ENCODE data around the gene ZGPAT. TPM values are rescaled to one million over a fixed set of nuclear protein-coding genes. Genes with fewer than 3 reads are reported as not detected.

The ZGPAT gene
- total and polyA plus RNA-seq, 2 of the 4 experiments (the other 2 are of a cell fraction), result 13.4 to 20.2 TPM

DNA sequence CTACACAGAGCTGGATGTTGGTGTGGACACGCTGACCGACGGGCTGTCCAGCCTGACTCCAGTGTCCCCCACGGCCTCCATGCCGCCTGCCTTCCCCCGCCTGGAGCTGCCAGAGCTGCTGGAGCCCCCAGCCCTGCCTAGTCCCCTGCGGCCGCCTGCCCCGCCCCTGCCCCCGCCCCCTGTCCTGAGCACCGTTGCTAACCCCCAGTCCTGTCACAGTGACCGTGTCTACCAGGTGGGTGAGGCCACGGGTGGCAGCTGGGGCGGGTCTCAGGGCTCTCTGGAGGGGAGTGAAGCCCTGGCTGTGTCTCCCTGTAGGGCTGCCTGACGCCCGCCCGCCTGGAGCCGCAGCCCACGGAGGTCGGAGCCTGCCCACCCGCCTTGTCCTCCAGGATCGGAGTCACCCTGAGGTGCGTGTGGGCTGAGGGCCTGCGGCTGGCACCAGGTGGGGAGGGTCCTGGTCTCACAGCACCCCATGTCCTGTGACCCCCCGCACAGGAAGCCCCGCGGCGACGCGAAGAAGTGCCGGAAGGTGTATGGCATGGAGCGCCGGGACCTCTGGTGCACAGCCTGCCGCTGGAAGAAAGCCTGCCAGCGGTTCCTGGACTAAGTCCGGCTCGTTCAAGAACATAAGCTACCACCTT lies 34.7 kb downstream of the ZGPAT start:
- Histone ChIP-seq H4K20me1 (ENCODE audit: insufficient read depth, low read length) (peaks cover 11% of the 10 kb centered on the region), H3K79me1 (ENCODE audit: low read depth in 1 of 2, low read length in 2 of 2) (peaks cover 4 to 9% of the 10 kb centered on the region in 2 experiments; a peak in 2 of 4 replicates), H3K9me1 (ENCODE audit: insufficient read depth, low read length) (no peaks in the 10 kb centered on the region), H3K36me3 (ENCODE audit: control insufficient read depth, insufficient read depth, low read length) (peaks cover 30% of the 10 kb centered on the region; the same call in 1 of the 2 replicates), H3K9ac (ENCODE audit: low read depth, low read length) (no peak overlapping the region), H3K4me2 (ENCODE audit: low read depth, low read length) (no peak overlapping the region), H3K56ac (ENCODE audit: extremely low read depth, insufficient read depth, low read length) (no peak overlapping the region), H2AK5ac (ENCODE audit: low read depth, low read length) (no peak overlapping the region), H4K91ac (ENCODE audit: insufficient read depth, low read depth, low read length) (no peak overlapping the region), H2BK120ac (ENCODE audit: low read depth, low read length) (no peak overlapping the region), H3K4me1 (ENCODE audit: control insufficient read depth, insufficient read depth, low read length) (peaks cover 10% of the 10 kb centered on the region), H2BK20ac (ENCODE audit: low read depth, low read length) (no peak overlapping the region), H2BK5ac (ENCODE audit: low read depth, low read length, poor library complexity, severe bottlenecking) (no peak overlapping the region), H3K4ac (ENCODE audit: low read depth, low read length) (no peak overlapping the region), H3K9me3 (ENCODE audit: control insufficient read depth, insufficient read depth, low read length) (no peaks in the 10 kb centered on the region), H3K4me3 (ENCODE audit: insufficient read depth, low read depth, low read length) (no peak overlapping the region), H3K18ac (ENCODE audit: low read depth, low read length) (no peak overlapping the region), H4K8ac (ENCODE audit: low read depth in 2 of 2, low read length in 2 of 2) (no peak overlapping the region), H2AK9ac (replicated peaks; ENCODE audit: low read depth, low read length, poor library complexity) (no peak overlapping the region), H3K27me3 (ENCODE audit: control insufficient read depth, insufficient read depth, low read length) (no peaks in the 10 kb centered on the region), H3K27ac (ENCODE audit: insufficient read depth, low read length) (no peak overlapping the region), H3K14ac (replicated peaks; ENCODE audit: low read depth, low read length) (no peak overlapping the region), H4K5ac (ENCODE audit: low read depth, low read length) (no peak overlapping the region), H2AFZ (replicated peaks; ENCODE audit: low read length, poor library complexity) (no peak overlapping the region), H2BK15ac (ENCODE audit: low read depth, low read length) (no peak overlapping the region), H3K23ac (ENCODE audit: low read depth, low read length) (no peak overlapping the region)
- no peak for TF ChIP-seq CEBPB (IDR thresholded peaks at IDR 0.05; ENCODE audit: low read depth, low read length)
- TF ChIP-seq, protein P1, sequence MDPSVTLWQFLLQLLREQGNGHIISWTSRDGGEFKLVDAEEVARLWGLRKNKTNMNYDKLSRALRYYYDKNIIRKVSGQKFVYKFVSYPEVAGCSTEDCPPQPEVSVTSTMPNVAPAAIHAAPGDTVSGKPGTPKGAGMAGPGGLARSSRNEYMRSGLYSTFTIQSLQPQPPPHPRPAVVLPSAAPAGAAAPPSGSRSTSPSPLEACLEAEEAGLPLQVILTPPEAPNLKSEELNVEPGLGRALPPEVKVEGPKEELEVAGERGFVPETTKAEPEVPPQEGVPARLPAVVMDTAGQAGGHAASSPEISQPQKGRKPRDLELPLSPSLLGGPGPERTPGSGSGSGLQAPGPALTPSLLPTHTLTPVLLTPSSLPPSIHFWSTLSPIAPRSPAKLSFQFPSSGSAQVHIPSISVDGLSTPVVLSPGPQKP (IDR thresholded peaks at IDR 0.05; ENCODE audit: borderline replicate concordance, low read depth, low read length), result no peak
- no peak for TF ChIP-seq MXI1 (IDR thresholded peaks at IDR 0.05; ENCODE audit: borderline replicate concordance, low read depth, low read length)
- no peak for TF ChIP-seq BHLHE40 (IDR thresholded peaks at IDR 0.05; ENCODE audit: low read depth, low read length)
- TF ChIP-seq RCOR1 (IDR thresholded peaks at IDR 0.05; ENCODE audit: insufficient replicate concordance, low read length), result no peak
- TF ChIP-seq, protein P2, sequence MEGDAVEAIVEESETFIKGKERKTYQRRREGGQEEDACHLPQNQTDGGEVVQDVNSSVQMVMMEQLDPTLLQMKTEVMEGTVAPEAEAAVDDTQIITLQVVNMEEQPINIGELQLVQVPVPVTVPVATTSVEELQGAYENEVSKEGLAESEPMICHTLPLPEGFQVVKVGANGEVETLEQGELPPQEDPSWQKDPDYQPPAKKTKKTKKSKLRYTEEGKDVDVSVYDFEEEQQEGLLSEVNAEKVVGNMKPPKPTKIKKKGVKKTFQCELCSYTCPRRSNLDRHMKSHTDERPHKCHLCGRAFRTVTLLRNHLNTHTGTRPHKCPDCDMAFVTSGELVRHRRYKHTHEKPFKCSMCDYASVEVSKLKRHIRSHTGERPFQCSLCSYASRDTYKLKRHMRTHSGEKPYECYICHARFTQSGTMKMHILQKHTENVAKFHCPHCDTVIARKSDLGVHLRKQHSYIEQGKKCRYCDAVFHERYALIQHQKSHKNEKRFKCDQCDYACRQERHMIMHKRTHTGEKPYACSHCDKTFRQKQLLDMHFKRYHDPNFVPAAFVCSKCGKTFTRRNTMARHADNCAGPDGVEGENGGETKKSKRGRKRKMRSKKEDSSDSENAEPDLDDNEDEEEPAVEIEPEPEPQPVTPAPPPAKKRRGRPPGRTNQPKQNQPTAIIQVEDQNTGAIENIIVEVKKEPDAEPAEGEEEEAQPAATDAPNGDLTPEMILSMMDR (conservative IDR thresholded peaks at IDR 0.05; ENCODE audit: low read depth, low read length), result no peak
- no peak for TF ChIP-seq NFE2L2 (IDR thresholded peaks at IDR 0.05; ENCODE audit: low read depth, low read length)
- TF ChIP-seq RAD21 (IDR thresholded peaks at IDR 0.05; ENCODE audit: low read length), result no peak
- TF ChIP-seq, protein P3, sequence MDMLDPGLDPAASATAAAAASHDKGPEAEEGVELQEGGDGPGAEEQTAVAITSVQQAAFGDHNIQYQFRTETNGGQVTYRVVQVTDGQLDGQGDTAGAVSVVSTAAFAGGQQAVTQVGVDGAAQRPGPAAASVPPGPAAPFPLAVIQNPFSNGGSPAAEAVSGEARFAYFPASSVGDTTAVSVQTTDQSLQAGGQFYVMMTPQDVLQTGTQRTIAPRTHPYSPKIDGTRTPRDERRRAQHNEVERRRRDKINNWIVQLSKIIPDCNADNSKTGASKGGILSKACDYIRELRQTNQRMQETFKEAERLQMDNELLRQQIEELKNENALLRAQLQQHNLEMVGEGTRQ (IDR thresholded peaks at IDR 0.05; ENCODE audit: low read depth, low read length), result no peak
- TF ChIP-seq POLR2A (IDR thresholded peaks at IDR 0.05; ENCODE audit: low read depth, low read length), result no peak
- DNase-seq (no peak), ATAC-seq (ENCODE audit: low read depth) (no peak)
- intact Hi-C loops (cut with micrococcal nuclease) (no loop called here), in situ Hi-C loops (cut with MboI; ENCODE audit: low sequenced_read_pairs) (no loop called here), dilution Hi-C loops (cut with HindIII; ENCODE audit: low sequenced_read_pairs, unreplicated experiment) (no loop called here)
- ChIA-PET POLR2A (ENCODE audit: unreplicated experiment) (no interaction called here), CTCF (no interaction called here)
- 97% methylated on average over 14 of the region's 37 CpGs; no CpG with 5 or more reads in 1 of the 2 experiments for WGBS, 2 experiments (ENCODE audit: extremely low coverage in 2 of 2, insufficient read length in 1 of 2)
- no TSS peak for BruUV-seq (replicated peaks)

All from IMR-90 (cell line).